ENCODE data around the gene ZCCHC3.

ZCCHC3 gene

DNA sequence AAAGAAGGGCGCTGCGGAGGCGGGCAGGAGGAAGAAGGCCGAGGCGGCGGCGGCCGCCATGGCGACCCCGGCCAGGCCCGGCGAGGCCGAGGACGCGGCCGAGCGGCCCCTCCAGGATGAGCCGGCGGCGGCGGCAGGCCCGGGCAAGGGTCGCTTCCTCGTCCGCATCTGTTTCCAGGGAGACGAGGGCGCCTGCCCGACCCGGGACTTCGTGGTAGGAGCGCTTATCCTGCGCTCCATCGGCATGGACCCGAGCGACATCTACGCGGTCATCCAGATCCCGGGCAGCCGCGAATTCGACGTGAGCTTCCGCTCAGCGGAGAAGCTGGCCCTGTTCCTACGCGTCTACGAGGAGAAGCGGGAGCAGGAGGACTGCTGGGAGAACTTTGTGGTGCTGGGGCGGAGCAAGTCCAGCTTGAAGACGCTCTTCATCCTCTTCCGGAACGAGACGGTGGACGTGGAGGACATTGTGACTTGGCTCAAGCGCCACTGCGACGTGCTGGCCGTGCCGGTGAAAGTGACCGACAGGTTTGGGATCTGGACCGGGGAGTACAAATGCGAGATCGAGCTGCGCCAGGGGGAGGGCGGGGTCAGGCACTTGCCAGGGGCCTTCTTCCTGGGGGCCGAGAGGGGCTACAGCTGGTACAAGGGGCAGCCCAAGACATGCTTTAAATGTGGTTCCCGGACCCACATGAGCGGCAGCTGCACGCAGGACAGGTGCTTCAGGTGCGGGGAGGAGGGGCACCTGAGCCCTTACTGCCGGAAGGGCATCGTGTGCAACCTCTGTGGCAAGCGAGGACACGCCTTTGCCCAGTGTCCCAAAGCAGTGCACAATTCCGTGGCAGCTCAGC lies 780 bp downstream of the ZCCHC3 start:
- Mint-ChIP-seq H3K4me1 (ENCODE audit: low read depth) (peaks cover 52% of the 10 kb centered on the region), H3K36me3 (ENCODE audit: low read depth) (peaks cover 52% of the 10 kb centered on the region), H3K27me3 (no peaks in the 10 kb centered on the region), H3K27ac (peak overlapping the region; percentile 92), H3K4me3 (peak overlapping the region; percentile 87), H3K9me3 (no peaks in the 10 kb centered on the region)
- DNase-seq, result peak; percentile 71

DNA sequence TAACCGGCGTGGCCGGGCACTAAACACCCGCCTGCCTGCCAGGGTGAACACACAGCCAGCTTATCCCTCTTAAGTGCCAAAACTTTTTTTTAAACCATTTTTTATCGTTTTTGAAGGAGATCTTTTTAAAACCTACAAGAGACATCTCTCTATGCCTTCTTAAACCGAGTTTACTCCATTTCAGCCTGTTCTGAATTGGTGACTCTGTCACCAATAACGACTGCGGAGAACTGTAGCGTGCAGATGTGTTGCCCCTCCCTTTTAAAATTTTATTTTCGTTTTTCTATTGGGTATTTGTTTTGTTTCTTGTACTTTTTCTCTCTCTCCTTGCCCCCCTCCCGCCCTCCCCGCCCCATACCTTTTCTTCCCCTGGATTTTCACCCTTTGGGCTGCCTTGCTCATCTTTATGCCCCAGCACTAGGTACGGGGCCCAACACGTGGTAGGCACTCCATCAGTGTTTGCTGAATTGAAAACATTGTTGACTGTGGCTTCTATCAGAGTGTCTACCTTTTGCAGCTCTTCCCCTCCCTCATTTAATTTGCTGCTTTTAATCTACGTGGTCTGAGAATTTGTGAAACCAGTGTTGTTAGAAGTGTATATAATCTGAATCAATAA lies 1.5 kb downstream of the ZCCHC3 start:
- peaks cover 52% of the 10 kb centered on the region for H3K4me1 Mint-ChIP-seq (ENCODE audit: low read depth)
- H3K27ac Mint-ChIP-seq, result peak overlapping the region; percentile 92
- H3K36me3 Mint-ChIP-seq (ENCODE audit: low read depth), result peaks cover 52% of the 10 kb centered on the region
- no peaks in the 10 kb centered on the region for H3K9me3 Mint-ChIP-seq
- DNase-seq, result no peak
- H3K4me3 Mint-ChIP-seq, result peak overlapping the region; percentile 87
- no peaks in the 10 kb centered on the region for H3K27me3 Mint-ChIP-seq

DNA sequence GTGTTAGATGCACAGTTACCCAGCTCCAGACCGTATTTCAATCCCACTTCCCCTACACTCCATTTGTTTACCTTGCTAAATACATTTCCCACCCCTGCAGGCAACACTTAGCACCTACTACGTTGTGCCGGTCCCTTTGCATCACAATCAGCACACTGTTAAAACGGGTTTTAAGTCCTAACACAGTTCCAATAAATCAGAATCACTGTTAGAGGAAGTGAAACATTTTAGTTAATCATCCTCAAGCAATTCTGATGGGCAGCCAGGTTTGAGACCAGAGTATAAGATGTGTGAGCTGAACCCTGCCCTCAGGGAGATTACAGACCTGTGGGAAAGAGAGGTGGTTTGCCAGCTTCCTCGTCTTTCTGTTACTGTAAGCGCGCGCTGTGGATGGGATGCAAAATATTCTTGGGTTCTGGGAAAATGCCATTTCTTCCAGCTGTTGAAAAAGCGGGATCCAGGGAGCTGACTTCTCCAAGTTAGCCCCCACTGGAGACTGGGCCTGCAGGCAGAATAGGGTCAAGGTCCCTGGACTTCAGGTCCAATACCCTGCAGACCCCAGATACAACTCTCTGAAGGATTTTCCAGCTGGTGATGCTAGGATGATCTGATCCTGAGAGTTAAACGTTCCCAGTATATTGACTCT lies 3.1 kb downstream of the ZCCHC3 start:
- peak overlapping the region; percentile 86 for H3K27ac Mint-ChIP-seq
- H3K4me3 Mint-ChIP-seq, result peak overlapping the region; percentile 87
- H3K27me3 Mint-ChIP-seq, result no peaks in the 10 kb centered on the region
- no peaks in the 10 kb centered on the region for H3K9me3 Mint-ChIP-seq
- peaks cover 52% of the 10 kb centered on the region for H3K36me3 Mint-ChIP-seq (ENCODE audit: low read depth)
- no peak for DNase-seq
- H3K4me1 Mint-ChIP-seq (ENCODE audit: low read depth), result peaks cover 52% of the 10 kb centered on the region

DNA sequence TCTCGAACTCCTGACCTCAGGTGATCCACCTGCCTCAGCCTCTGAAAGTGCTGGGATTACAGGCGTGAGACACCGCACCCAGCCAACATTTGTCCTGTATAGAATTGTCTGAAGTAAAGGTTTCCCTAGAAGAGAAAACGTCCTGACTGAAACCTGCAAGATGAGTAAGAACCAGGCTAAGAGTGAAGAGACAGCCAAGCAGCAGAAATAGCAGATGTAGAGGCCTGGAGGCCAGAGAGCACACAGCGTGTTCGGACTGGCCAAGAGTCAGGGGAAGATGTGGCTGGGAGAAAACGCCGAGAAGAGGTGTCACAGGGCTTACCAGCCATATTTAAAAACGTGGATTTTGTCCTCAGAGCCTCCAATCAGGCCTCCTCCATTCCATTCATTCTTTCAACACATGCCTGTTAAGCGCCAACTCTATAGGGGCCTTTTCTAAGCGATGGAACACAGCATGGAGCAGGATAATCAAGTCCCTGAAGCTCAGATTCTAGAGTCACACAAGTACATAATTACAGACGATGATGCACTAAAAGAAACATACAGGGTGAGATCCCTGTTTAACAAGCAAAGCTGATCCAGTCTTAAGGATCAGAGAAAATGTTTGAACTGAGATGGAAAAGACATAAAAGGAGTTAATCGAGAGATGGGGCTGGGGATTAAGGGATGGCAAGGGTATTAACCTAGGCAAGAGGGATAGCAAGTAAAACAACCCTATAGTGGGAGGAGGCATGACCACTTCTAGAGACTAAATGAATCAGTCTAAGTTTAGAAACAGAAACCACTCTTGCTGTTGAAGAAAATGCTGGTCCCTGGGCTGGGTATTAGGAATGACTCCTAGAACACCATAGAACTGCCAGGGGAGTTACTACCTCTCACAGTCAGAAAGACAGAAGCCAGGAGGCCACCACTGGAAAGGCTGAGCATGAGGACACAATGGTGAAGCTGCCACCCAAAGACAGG lies 4.8 kb downstream of the ZCCHC3 start:
- Mint-ChIP-seq H3K9me3 (no peaks in the 10 kb centered on the region), H3K27me3 (no peaks in the 10 kb centered on the region), H3K27ac (peak overlapping the region; percentile 56), H3K4me1 (ENCODE audit: low read depth) (peaks cover 40% of the 10 kb centered on the region), H3K4me3 (peak overlapping the region; percentile 53), H3K36me3 (ENCODE audit: low read depth) (peaks cover 48% of the 10 kb centered on the region)
- no peak for DNase-seq

DNA sequence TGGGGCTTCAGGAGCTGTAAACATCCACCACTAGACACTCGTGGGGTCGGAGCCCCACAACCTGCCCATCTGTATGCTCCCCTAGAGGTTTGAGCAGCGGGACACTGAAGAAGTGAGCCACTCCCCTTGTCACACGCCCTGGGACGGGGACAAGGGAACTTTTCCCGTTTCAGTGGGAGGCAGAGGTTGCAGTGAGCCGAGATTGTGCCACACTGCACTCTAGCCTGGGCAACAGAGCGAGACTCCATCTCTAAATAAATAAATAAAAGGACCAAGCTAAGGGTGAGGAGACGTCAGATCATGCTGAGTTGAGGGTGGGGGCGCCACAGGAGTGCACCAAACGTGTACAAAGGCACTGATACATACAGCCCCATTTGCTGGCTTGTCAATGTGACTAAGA lies 8.4 kb downstream of the ZCCHC3 start:
- Mint-ChIP-seq H3K27me3 (no peaks in the 10 kb centered on the region), H3K4me1 (ENCODE audit: low read depth) (peaks cover 33% of the 10 kb centered on the region), H3K36me3 (ENCODE audit: low read depth) (peaks cover 17% of the 10 kb centered on the region), H3K4me3 (no peak overlapping the region), H3K9me3 (no peaks in the 10 kb centered on the region), H3K27ac (no peak overlapping the region)
- DNase-seq, result no peak

DNA sequence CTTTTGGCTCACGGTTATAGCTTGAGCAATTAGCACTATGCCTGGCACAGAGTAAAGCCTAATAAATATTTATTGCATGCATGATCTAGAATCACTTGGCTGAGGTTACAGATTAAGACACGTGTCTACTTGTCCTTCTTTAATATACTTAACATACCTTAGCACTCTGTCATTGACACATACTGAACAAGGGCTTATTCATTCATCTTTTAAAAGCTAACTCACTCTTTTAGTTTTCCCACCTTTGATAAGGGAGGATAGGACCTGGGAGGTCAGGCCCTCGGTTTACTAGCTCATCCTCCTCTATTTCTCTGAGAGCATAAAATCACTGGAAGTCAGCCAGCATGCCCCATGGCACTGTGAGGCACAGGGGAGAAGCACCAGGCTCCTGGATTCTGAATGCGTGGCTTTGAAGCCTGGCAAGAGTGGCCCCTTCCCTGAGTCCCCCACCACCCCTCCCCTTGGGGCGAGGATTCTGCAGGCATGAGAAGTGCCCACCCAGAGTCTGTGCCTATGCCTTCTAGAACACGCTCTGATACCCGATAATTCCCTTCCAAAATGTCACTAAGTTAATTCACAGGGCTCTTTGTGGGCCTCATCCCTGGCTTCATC lies 11.2 kb downstream of the ZCCHC3 start:
- Mint-ChIP-seq H3K27ac (no peak overlapping the region), H3K4me1 (ENCODE audit: low read depth) (peaks cover 14% of the 10 kb centered on the region), H3K27me3 (no peaks in the 10 kb centered on the region), H3K9me3 (no peaks in the 10 kb centered on the region), H3K4me3 (no peak overlapping the region), H3K36me3 (ENCODE audit: low read depth) (no peaks in the 10 kb centered on the region)
- DNase-seq, result no peak

DNA sequence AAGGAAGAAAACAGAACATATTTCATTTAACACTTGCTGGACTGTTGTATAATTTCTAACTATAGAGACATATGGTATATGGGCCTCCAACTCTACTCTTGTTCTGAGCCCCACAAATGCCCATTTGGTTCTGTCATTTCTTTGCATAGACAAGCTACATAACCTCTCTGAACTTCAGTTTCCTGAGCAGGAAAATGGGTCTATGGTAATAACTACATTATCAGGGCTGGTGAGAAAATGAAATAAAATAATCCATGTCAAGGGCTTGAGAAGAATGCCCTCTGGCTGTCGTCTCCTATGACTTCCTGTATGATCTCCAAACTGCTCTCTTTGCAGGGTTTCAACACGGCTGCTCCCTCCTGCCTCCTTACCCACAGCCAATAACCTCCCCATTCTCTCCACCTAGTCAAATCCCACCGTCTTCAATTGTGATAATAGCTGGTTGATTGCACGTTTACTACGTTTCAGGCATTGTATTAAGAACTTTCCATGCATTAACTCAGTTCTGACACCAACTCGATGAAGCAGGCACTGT lies 12.0 kb downstream of the ZCCHC3 start:
- Mint-ChIP-seq H3K27ac (no peak overlapping the region), H3K36me3 (ENCODE audit: low read depth) (no peaks in the 10 kb centered on the region), H3K27me3 (no peaks in the 10 kb centered on the region), H3K4me1 (ENCODE audit: low read depth) (peaks cover 16% of the 10 kb centered on the region), H3K9me3 (no peaks in the 10 kb centered on the region), H3K4me3 (no peak overlapping the region)
- no peak for DNase-seq

DNA sequence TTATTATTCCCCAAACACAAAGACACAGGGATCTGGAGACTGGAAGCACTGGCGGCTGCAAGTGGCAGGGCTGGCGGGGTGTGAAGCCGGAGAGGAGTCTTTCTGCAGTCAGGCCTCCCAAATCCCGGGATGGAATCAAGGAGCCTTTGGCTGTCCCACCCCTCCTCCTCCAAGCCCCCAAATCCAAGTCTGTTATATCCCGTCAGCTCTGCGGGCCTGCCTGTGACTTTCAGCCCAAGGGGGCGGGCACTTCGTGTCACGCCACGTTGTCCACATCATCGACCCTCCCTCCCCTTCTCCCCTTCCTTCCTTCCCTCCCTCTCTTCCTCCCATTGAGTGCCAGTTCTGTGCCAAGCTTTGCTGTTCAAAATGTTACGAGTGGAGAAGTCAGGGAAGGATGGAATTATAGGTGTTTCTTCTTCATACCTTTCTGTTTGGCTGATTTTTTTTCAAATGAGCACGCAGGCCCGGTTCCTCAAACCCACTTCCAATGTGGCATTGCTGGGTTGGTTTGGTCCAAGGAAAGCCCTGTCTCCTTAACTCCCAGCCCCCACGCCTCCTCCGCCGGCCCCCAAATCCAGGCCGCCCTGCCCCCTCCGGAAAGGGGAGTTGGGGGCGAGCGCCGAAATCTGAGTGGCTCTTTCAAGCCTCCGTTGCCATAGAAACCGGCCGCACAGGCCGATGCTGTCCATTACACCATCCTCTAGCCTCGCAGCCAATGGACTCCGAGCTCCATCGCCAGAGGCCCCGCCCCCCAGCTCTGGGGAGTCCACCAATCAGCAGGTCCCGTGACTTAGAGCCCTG lies 12.7 kb downstream of the ZCCHC3 start:
- H3K36me3 Mint-ChIP-seq (ENCODE audit: low read depth), result no peaks in the 10 kb centered on the region
- peaks cover 16% of the 10 kb centered on the region for H3K4me1 Mint-ChIP-seq (ENCODE audit: low read depth)
- no peak overlapping the region for H3K27ac Mint-ChIP-seq
- no peaks in the 10 kb centered on the region for H3K9me3 Mint-ChIP-seq
- H3K27me3 Mint-ChIP-seq, result no peaks in the 10 kb centered on the region
- DNase-seq, result peak; percentile 84
- peak overlapping the region; percentile 65 for H3K4me3 Mint-ChIP-seq

DNA sequence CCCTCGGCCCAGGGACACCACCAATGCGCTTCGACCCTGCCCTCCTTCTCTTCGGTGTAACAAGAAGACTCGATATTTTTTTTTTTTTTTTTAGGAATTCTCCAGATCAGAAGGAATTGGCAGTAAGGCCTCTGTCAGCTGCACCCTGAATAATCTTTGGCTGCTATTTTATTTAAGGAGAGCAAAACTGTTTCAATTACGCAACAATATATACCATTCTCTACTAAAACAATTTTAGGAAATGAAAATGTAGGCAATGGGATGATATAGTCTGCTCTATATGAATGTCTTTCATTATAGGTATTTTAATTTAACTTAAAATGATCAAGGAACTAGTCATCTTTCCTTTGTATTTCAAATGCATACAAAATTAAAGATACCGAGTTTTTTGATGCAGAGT lies 13.3 kb downstream of the ZCCHC3 start:
- Mint-ChIP-seq H3K4me1 (ENCODE audit: low read depth) (peaks cover 16% of the 10 kb centered on the region), H3K27me3 (no peaks in the 10 kb centered on the region), H3K9me3 (no peaks in the 10 kb centered on the region), H3K4me3 (peak overlapping the region; percentile 65), H3K27ac (no peak overlapping the region), H3K36me3 (ENCODE audit: low read depth) (no peaks in the 10 kb centered on the region)
- DNase-seq, result no peak

DNA sequence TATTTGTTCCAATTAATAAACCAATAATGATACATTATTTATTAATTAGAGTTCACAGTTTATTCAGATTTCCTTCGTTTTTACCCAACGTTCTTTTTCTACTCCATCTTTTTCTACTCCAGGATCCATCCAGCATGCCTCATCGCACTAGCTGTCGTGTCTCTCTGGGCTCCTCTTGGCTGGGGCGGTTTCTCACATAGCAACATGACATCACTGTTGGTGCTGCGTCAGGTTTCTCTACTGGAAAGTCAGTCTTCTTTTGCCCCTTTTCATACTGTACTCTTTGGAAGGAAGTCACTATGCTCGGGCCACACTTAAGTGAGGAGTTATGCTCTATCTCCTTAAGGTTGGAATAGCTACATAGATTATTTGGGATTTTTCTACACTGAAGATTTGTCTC lies 14.2 kb downstream of the ZCCHC3 start:
- DNase-seq, result no peak
- H3K36me3 Mint-ChIP-seq (ENCODE audit: low read depth), result no peaks in the 10 kb centered on the region
- no peaks in the 10 kb centered on the region for H3K27me3 Mint-ChIP-seq
- no peak overlapping the region for H3K27ac Mint-ChIP-seq
- H3K4me1 Mint-ChIP-seq (ENCODE audit: low read depth), result peaks cover 16% of the 10 kb centered on the region
- H3K9me3 Mint-ChIP-seq, result no peaks in the 10 kb centered on the region
- H3K4me3 Mint-ChIP-seq, result no peak overlapping the region

DNA sequence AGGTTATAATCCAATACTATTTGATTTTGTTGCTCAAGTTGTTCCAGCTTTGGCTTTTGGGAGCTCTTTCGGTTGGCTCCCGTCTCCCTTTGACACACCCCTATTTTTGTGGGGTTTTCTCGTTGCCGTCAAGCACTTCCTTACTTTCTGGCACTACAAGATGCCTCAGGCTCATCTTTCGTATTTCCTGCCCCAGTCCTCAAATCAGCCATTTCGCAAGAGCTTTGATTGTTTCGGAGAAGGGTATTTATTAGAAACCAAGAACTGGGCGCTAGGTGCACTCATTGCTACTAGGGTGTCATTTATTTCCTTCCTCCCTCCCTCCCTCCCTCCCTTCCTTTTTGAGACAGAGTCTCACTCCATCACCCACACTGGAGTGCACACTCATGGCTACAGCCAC lies 14.7 kb downstream of the ZCCHC3 start:
- H3K4me1 Mint-ChIP-seq (ENCODE audit: low read depth), result peaks cover 16% of the 10 kb centered on the region
- no peak for DNase-seq

DNA sequence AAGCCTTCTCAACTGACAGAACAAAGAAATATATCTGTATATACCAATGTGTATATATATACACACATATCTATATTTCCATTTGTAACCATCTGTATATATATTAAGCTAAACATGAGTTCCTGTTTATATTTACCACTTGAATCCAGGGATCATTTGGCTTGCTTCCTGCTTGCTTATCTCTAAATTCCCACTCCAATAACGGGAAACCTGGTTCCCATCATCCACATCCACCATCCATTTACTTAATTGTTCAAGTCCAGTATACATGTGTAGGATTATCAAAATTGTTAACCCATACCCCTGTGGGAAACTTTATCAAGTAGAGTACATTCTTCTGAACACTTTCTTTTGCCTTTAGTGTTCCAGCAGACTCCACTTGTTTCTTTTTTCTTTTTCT lies 15.5 kb downstream of the ZCCHC3 start:
- Mint-ChIP-seq H3K36me3 (ENCODE audit: low read depth) (no peaks in the 10 kb centered on the region), H3K27me3 (no peaks in the 10 kb centered on the region), H3K9me3 (no peaks in the 10 kb centered on the region), H3K4me3 (no peak overlapping the region), H3K27ac (no peak overlapping the region), H3K4me1 (ENCODE audit: low read depth) (peaks cover 16% of the 10 kb centered on the region)
- no peak for DNase-seq

More for the DNA sequence above, 14.7 kb downstream of the ZCCHC3 start:
- H3K27ac Mint-ChIP-seq, result no peak overlapping the region
- H3K4me3 Mint-ChIP-seq, result no peak overlapping the region
- no peaks in the 10 kb centered on the region for H3K27me3 Mint-ChIP-seq
- H3K9me3 Mint-ChIP-seq, result no peaks in the 10 kb centered on the region
- H3K36me3 Mint-ChIP-seq (ENCODE audit: low read depth), result no peaks in the 10 kb centered on the region

DNA sequence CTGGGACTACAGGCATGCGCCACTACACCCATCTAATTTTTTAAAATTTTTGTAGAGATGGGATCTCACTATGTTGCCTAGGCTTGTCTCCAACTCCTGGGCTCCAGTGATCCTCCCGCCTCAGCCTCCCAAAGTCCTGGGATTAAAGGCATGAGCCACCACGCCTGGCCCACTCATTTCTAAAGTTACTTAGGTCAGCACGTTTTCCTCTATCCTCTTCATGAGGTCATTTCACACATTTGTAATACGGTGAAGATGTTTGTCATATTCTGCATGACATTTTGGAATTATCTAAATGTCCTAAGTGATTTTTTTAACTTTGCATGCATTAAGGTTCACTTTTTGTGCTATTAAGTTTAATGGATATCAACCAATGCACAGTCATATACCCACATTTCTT lies 16.0 kb downstream of the ZCCHC3 start:
- Mint-ChIP-seq H3K27ac (no peak overlapping the region), H3K9me3 (no peaks in the 10 kb centered on the region), H3K4me1 (ENCODE audit: low read depth) (peaks cover 16% of the 10 kb centered on the region)

More for the DNA sequence above, 16.0 kb downstream of the ZCCHC3 start:
- H3K36me3 Mint-ChIP-seq (ENCODE audit: low read depth), result no peaks in the 10 kb centered on the region
- no peak overlapping the region for H3K4me3 Mint-ChIP-seq
- no peaks in the 10 kb centered on the region for H3K27me3 Mint-ChIP-seq
- no peak for DNase-seq
